NOMO-1 treated with dmso at 0.1 percent for 144 hours (cell line): ENCODE results near the gene TXNDC8.
A peak's percentile ranks its signal among the peaks of the same experiment; 100 is the strongest.
"Not testable (repeated sequence)": the region's sequence is repeated elsewhere in the genome, so short reads cannot be mapped to it uniquely, and the experiment has no call there.

Source experiments
- DNase-seq: peaks from one replicate; lab custom pipeline; 2025; ENCODE audit not compliant: unreplicated experiment; lab: John Stamatoyannopoulos, UW

TXNDC8 gene

GRCh38 chr9:110328763-110329162 lies 8.9 kb downstream of the TXNDC8 start:
- no peak for DNase-seq

GRCh38 chr9:110327716-110328115 lies 9.9 kb downstream of the TXNDC8 start:
- no peak for DNase-seq

GRCh38 chr9:110323818-110324217 lies 13.8 kb downstream of the TXNDC8 start:
- DNase-seq = no peak

GRCh38 chr9:110320651-110321445 lies 16.8 kb downstream of the TXNDC8 start:
- no peak for DNase-seq

GRCh38 chr9:110319781-110320492 lies 17.7 kb downstream of the TXNDC8 start:
- no peak for DNase-seq

GRCh38 chr9:110317911-110318310 lies 19.8 kb downstream of the TXNDC8 start:
- no peak for DNase-seq

GRCh38 chr9:110316261-110317075 lies 21.2 kb downstream of the TXNDC8 start:
- peak; percentile 55 for DNase-seq

- DNase-seq = not testable (repeated sequence)
Measured at GRCh38 chr9:110311978-110312377, 25.7 kb downstream of the TXNDC8 start.

GRCh38 chr9:110309681-110310080 lies 28.0 kb downstream of the TXNDC8 start:
- no peak for DNase-seq

- DNase-seq = no peak
Measured at GRCh38 chr9:110308633-110309038, 29.0 kb downstream of the TXNDC8 start.

- no peak for DNase-seq
Measured at GRCh38 chr9:110307191-110307590, 30.5 kb downstream of the TXNDC8 start.

- peak; percentile 56 for DNase-seq
Measured at GRCh38 chr9:110303133-110303532, 34.5 kb downstream of the TXNDC8 start.

- no peak for DNase-seq
Measured at GRCh38 chr9:110298043-110298605, 39.5 kb downstream of the TXNDC8 start.

GRCh38 chr9:110293248-110293647 lies 44.4 kb downstream of the TXNDC8 start:
- DNase-seq = no peak

GRCh38 chr9:110291921-110292557 lies 45.6 kb downstream of the TXNDC8 start:
- no peak for DNase-seq

- no peak for DNase-seq
Measured at GRCh38 chr9:110290001-110290400, 47.7 kb downstream of the TXNDC8 start.

- no peak for DNase-seq
Measured at GRCh38 chr9:110288503-110288902, 49.2 kb downstream of the TXNDC8 start.

- no peak for DNase-seq
Measured at GRCh38 chr9:110287289-110287680, 50.4 kb downstream of the TXNDC8 start.

GRCh38 chr9:110284211-110284844 lies 53.3 kb downstream of the TXNDC8 start:
- no peak for DNase-seq

GRCh38 chr9:110283751-110284150 lies 53.9 kb downstream of the TXNDC8 start:
- DNase-seq = no peak
